ENCODE data around the gene PATE1.

DNA sequence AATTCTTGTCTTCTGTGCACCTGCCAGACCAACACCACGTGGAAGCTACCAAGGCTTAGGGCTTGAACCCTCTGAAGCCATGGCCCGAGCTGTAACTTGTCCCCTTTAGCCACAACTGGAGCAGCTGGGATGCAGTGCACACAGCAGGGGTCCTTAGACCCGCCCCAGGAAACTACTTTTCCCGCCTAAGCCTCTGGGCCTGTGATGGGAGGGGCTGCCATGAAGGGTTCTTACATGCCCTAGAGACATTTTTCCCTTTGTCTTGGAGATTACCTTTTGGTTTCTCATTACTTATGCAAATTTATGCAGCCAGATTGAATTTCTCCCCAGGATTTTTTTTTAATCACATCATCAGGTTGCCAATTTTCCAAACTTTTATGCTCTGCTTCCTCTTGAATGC is 51.6 kb downstream of the PATE1 start:
- TF ChIP-seq POLR2AphosphoS5 (IDR thresholded peaks at IDR 0.05) = no peak
- no peak for TF ChIP-seq POLR2A (IDR thresholded peaks at IDR 0.05)

Measured in suprapubic skin (tissue), 4 donors.